Endothelial cell of umbilical vein (primary cell): ENCODE data around the gene PFAS. TPM values are rescaled to one million over a fixed set of nuclear protein-coding genes. Genes with fewer than 3 reads are reported as not detected.

Experiments
- BruUV-seq: library from RNA; stranded (reverse); fragments of 400-500 nt; replicated peaks from 2 replicates; lab custom pipeline; 2021; lab: Mats Ljungman, UMichigan
- CTCF ChIA-PET: fragments of 300-600, 350-600 bp; sonication (Branson Sonifier 250); formaldehyde crosslinking; loops from one replicate; lab custom pipeline; 2021; ENCODE audit warnings: antibody characterized with exemption, inconsistent platforms; lab: Charles Lee
- POLR2A ChIA-PET: fragments of 300-600, 350-600 bp; sonication (Branson Sonifier 250); formaldehyde crosslinking; loops from one replicate; lab custom pipeline; 2021; ENCODE audit warnings: antibody characterized with exemption, inconsistent platforms; lab: Charles Lee
- DNase-seq: peaks from one replicate; pipeline ENCODE4 v3.0.0-alpha.2; 2011; ENCODE audit warnings: low read depth, low spot score
- FAIRE-seq: peaks from 2 replicates; lab custom pipeline; 2011; peaks lifted over from hg19 to GRCh38; lab: Jason Lieb, UNC
- H2AFZ ChIP-seq: 2 replicates; pipeline ENCODE4 v1.6.0; 2012; ENCODE audit warnings: low read depth, low read length, control low read depth, inconsistent platforms
- H3K27ac ChIP-seq: 2 replicates; pipeline ENCODE4 v1.5.1; 2011; ENCODE audit warnings: low read depth, mild to moderate bottlenecking, control low read depth, low read length, moderate library complexity; ENCODE audit not compliant: insufficient read depth
- H3K27me3 ChIP-seq, 2 experiments: 2 replicates each; pipeline versions ENCODE4 v1.6.0 to v1.6.1; 2011; ENCODE audit warnings: low read length in 2 of 2, mixed read lengths in 1 of 2; ENCODE audit not compliant: control insufficient read depth in 2 of 2, insufficient read depth in 2 of 2
- H3K36me3 ChIP-seq, 2 experiments: 2 replicates in 1 of 2; 3 replicates in 1 of 2; pipeline ENCODE4 v1.5.1; 2011; ENCODE audit warnings: low read length in 2 of 2, mild to moderate bottlenecking in 1 of 2, moderate library complexity in 1 of 2; ENCODE audit not compliant: control insufficient read depth in 2 of 2, insufficient read depth in 2 of 2; ENCODE audit errors: extremely low read depth in 1 of 2
- H3K4me1 ChIP-seq: 3 replicates; pipeline ENCODE4 v1.5.1; 2011; ENCODE audit warnings: mild to moderate bottlenecking, low read length; ENCODE audit not compliant: control insufficient read depth, insufficient read depth; ENCODE audit errors: extremely low read depth
- H3K4me2 ChIP-seq: 2 replicates; pipeline ENCODE4 v1.6.1; 2011; ENCODE audit warnings: low read length, control low read depth, mixed read lengths; ENCODE audit not compliant: insufficient read depth
- H3K4me3 ChIP-seq, 3 experiments: fragments of 200-600 bp in 1 of 3; sonication (generic), shearing (Covaris generic) in 1 of 3; replicated peaks in 1 of 3; 2 replicates each; pipeline ENCODE4 v1.5.1; 2011 to 2016; ENCODE audit warnings: control low read depth in 3 of 3, low read length in 3 of 3, mild to moderate bottlenecking in 2 of 3, inconsistent platforms in 1 of 3, low read depth in 1 of 3, moderate library complexity in 1 of 3; ENCODE audit not compliant: insufficient read depth in 1 of 3
- H3K79me2 ChIP-seq: 2 replicates; pipeline ENCODE4 v1.6.0; 2012; ENCODE audit warnings: low read length, inconsistent platforms; ENCODE audit not compliant: control insufficient read depth, insufficient read depth
- H3K9ac ChIP-seq: replicated peaks from 2 replicates; pipeline ENCODE3; 2011; ENCODE audit warnings: low read length, control low read depth; ENCODE audit not compliant: insufficient read depth; ENCODE audit errors: extremely low read depth
- H3K9me1 ChIP-seq: replicated peaks from 3 replicates; pipeline ENCODE4 v1.6.0; 2011; ENCODE audit warnings: mild to moderate bottlenecking, low read length; ENCODE audit not compliant: control insufficient read depth, insufficient read depth; ENCODE audit errors: extremely low read depth
- H3K9me3 ChIP-seq: replicated peaks from 2 replicates; pipeline ENCODE4 v1.5.1; 2012; ENCODE audit warnings: low read length, inconsistent platforms; ENCODE audit not compliant: control insufficient read depth, insufficient read depth
- H4K20me1 ChIP-seq: replicated peaks from 2 replicates; pipeline ENCODE3; 2011; ENCODE audit warnings: mild to moderate bottlenecking, low read length; ENCODE audit not compliant: control insufficient read depth, insufficient read depth; ENCODE audit errors: extremely low read depth
- EZH2 ChIP-seq: IDR thresholded peaks from 2 replicates; pipeline ENCODE4 v1.6.1; 2012; ENCODE audit warnings: borderline replicate concordance, low read depth, mild to moderate bottlenecking, moderate library complexity, low read length, inconsistent platforms; ENCODE audit not compliant: severe bottlenecking
- FOS ChIP-seq: IDR thresholded peaks from 2 replicates; pipeline ENCODE4 v1.6.1; 2011; ENCODE audit warnings: mild to moderate bottlenecking, low read length, moderate library complexity, borderline replicate concordance; ENCODE audit not compliant: insufficient read depth
- GATA2 ChIP-seq: IDR thresholded peaks from 2 replicates; pipeline ENCODE4 v1.7.0; 2011; ENCODE audit warnings: low read depth, mild to moderate bottlenecking, moderate library complexity, mixed read lengths, low read length; ENCODE audit not compliant: insufficient read length, insufficient read depth
- MAX ChIP-seq: IDR thresholded peaks from 2 replicates; pipeline ENCODE4 v1.6.1; 2011; ENCODE audit not compliant: insufficient read depth, insufficient read length
- POLR2AphosphoS5 ChIP-seq: IDR thresholded peaks from 2 replicates; pipeline ENCODE4 v1.6.1; 2012; ENCODE audit warnings: low read depth, mild to moderate bottlenecking, control low read depth, low read length, moderate library complexity; ENCODE audit not compliant: insufficient read depth
- dilution Hi-C: fragments of 300-500 bp; cut with MboI; formaldehyde crosslinking; loops from one replicate; pipeline ENCODE4 v1.15.0; 2019; ENCODE audit warnings: low sequenced_read_pairs; ENCODE audit not compliant: extremely low pct_ligation_motif_present
- intact Hi-C: fragments of 100-400 bp; cut with micrococcal nuclease; formaldehyde crosslinking; loops from one replicate; pipeline ENCODE4 v1.10.0; 2022
- polyA plus RNA-seq, 4 experiments: library from polyadenylated mRNA; depleted of rRNA in 3 of 4; stranded (reverse) in 3 of 4; unstranded in 1 of 4; fragments of >200 nt; gene quantifications; 2 replicates each; pipeline versions ENCODE4 v1.2.1 to v1.2.3, GENCODE V29; 2011 to 2012; ENCODE audit warnings: missing spikeins in 1 of 4
- total RNA-seq: library from RNA; stranded (reverse); gene quantifications from 2 replicates; pipeline ENCODE4 v1.2.3, GENCODE V29; 2021
- TF ChIP-seq, protein P1 (sequence below), 2 donors: IDR thresholded peaks; 1 replicate in 1 of 2; 2 replicates in 1 of 2; pipeline ENCODE4 v1.5.1; 2011; ENCODE audit warnings: low read length in 2 of 2, mild to moderate bottlenecking in 2 of 2, moderate library complexity in 2 of 2, control low read depth in 1 of 2, inconsistent platforms in 1 of 2, low read depth in 1 of 2; ENCODE audit not compliant: insufficient read depth in 1 of 2; ENCODE audit errors: extremely low read depth in 1 of 2

PFAS gene
- total and polyA plus RNA-seq, 2 donors (not counting 3 experiments of a cell fraction or from before 2014, with no cell fraction given), result 34.1 to 108 TPM

GRCh38 chr17:8256691-8257090 lies 7.6 kb downstream of the PFAS start:
- Histone ChIP-seq H3K4me2 (no peak overlapping the region), H3K9me3 (no peaks in the 10 kb centered on the region), H3K9me1 (no peaks in the 10 kb centered on the region), H3K9ac (no peak overlapping the region), H3K27me3 (no peaks in the 10 kb centered on the region), H3K79me2 (peaks cover 10% of the 10 kb centered on the region), H3K27ac (no peak overlapping the region), H3K4me3 (no peak overlapping the region), H4K20me1 (no peaks in the 10 kb centered on the region), H3K36me3 (peaks cover 9 to 24% of the 10 kb centered on the region in 2 experiments), H3K4me1 (no peaks in the 10 kb centered on the region), H2AFZ (no peak overlapping the region)
- no peak for FAIRE-seq
- POLR2A ChIA-PET, result no interaction called here
- CTCF ChIA-PET, result no interaction called here
- no peak for TF ChIP-seq POLR2AphosphoS5
- TF ChIP-seq, protein P1, sequence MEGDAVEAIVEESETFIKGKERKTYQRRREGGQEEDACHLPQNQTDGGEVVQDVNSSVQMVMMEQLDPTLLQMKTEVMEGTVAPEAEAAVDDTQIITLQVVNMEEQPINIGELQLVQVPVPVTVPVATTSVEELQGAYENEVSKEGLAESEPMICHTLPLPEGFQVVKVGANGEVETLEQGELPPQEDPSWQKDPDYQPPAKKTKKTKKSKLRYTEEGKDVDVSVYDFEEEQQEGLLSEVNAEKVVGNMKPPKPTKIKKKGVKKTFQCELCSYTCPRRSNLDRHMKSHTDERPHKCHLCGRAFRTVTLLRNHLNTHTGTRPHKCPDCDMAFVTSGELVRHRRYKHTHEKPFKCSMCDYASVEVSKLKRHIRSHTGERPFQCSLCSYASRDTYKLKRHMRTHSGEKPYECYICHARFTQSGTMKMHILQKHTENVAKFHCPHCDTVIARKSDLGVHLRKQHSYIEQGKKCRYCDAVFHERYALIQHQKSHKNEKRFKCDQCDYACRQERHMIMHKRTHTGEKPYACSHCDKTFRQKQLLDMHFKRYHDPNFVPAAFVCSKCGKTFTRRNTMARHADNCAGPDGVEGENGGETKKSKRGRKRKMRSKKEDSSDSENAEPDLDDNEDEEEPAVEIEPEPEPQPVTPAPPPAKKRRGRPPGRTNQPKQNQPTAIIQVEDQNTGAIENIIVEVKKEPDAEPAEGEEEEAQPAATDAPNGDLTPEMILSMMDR (IDR thresholded peaks at IDR 0.05; ENCODE audit: extremely low read depth in 1 of 2, insufficient read depth in 1 of 2, low read depth in 1 of 2, low read length in 2 of 2), result no peak
- TF ChIP-seq MAX, result no peak
- no peak for TF ChIP-seq FOS
- TF ChIP-seq EZH2, result no peak
- no peak for TF ChIP-seq GATA2
- dilution Hi-C loops, result no loop called here
- intact Hi-C loops, result no loop called here
- BruUV-seq, result no TSS peak
- no peak for DNase-seq
